Natural killer cell treated with Interleukin-12 subunit alpha and Interleukin-12 subunit beta and Interleukin-15 and Interleukin-18, amount 100 ng/mL, for 72 hours (primary cell): ENCODE measurements around the gene GZMM. TPM values are rescaled to one million over a fixed set of nuclear protein-coding genes. Genes with fewer than 3 reads are reported as not detected.
A peak's percentile ranks its signal among the peaks of the same experiment; 100 is the strongest.

ENCODE experiments used
- ATAC-seq, 2 donors: fragments of 150-1000 bp; cut with Tn5 transposase in 1 of 2; sonication (Bioruptor Pico), chemical (Tn5 transposase) in 1 of 2; 2 replicates each; pipeline ENCODE4 v1.10.0; 2021
- DNase-seq: peaks from one replicate; pipeline ENCODE4 v3.0.0; 2022; ENCODE audit warnings: low spot score
- H3K27ac Mint-ChIP-seq, 2 donors: 1 replicate in 1 of 2; 2 replicates in 1 of 2; pipeline ENCODE4 v1.8.0; 2022; ENCODE audit warnings: mixed read lengths in 2 of 2, mild to moderate bottlenecking in 1 of 2, moderate library complexity in 1 of 2
- H3K27me3 Mint-ChIP-seq, 2 donors: 1 replicate in 1 of 2; 2 replicates in 1 of 2; pipeline ENCODE4 v1.8.0; 2022; ENCODE audit warnings: mixed read lengths in 2 of 2
- H3K36me3 Mint-ChIP-seq: one replicate; pipeline ENCODE4 v1.8.0; 2022; ENCODE audit warnings: mixed read lengths
- H3K4me1 Mint-ChIP-seq, 2 donors: 1 replicate in 1 of 2; 2 replicates in 1 of 2; pipeline ENCODE4 v1.8.0; 2022; ENCODE audit warnings: low read depth in 2 of 2, mixed read lengths in 2 of 2, mild to moderate bottlenecking in 1 of 2
- H3K4me3 Mint-ChIP-seq: one replicate; pipeline ENCODE4 v1.8.0; 2022; ENCODE audit warnings: mixed read lengths
- H3K9me3 Mint-ChIP-seq: 2 replicates; pipeline ENCODE4 v1.8.0; 2022; ENCODE audit warnings: mixed read lengths
- total RNA-seq, 2 donors: library from RNA; stranded (reverse); gene quantifications; one replicate each; pipeline ENCODE4 v1.2.3, GENCODE V29; 2022

Gene GZMM
- total RNA-seq, 2 donors from 2014 or later: 34.5 to 49.7 TPM

GRCh38 chr19:506404-507285, 37.2 kb upstream of the GZMM start:
- Mint-ChIP-seq H3K27ac (peak overlapping the region; percentile 98 to 99), H3K36me3 (no peaks in the 10 kb centered on the region), H3K4me1 (peaks cover 31 to 39% of the 10 kb centered on the region in 2 donors), H3K27me3 (no peaks in the 10 kb centered on the region), H3K9me3 (no peaks in the 10 kb centered on the region), H3K4me3 (peak overlapping the region; percentile 93)
- DNase-seq: peak; percentile 96
- peak; percentile 85 to 89 for ATAC-seq

DNA sequence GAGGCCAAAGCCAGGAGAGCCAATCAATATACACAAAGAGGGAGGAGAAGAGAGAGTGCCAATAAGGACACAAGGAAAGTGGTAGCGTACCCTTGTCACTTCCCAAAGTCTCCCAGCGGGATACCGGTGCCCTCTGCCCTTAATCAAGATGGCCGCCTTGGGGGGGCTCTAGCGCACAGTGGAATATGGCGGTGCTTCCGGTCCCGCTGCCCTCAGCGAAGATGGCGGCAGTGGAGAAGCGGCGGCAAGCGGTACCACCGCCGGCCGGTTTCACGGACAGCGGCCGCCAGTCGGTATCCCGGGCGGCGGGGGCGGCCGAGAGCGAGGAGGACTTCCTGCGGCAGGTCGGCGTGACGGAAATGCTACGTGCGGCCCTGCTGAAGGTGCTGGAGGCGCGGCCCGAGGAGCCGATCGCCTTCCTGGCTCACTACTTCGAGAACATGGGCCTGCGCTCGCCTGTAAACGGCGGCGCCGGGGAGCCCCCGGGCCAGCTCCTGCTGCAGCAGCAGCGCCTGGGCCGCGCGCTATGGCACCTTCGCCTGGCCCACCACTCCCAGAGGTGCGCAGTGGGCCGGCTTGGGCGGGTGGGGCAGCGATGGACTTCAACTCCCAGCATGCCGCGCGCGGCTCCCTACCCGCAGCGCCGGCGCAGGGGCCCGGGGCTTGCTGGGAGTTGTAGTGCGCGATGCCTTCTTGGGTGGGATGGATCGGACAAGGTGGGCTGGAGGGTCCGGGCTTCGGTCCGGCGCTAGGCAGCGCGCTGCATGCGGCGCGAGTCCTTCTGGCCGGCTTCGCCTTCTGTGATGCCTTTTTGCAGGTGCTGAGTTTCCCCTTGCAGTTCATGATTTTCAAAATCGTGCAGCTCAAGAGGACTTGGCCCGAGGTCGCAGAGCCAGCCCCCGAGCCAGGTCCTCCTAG, 36.3 kb upstream of the GZMM start, which contains the start of gene TPGS1:
TPGS1 (plus strand) TSS at position 212 of the 918 bp plus-strand sequence; CDS start at position 222, 10 bp downstream.
- Mint-ChIP-seq H3K36me3 (no peaks in the 10 kb centered on the region), H3K27me3 (no peaks in the 10 kb centered on the region), H3K27ac (peak within 1 kb of the TSS; percentile 98 to 99), H3K4me1 (peaks cover 32 to 39% of the 10 kb centered on the region in 2 donors), H3K9me3 (no peaks in the 10 kb centered on the region), H3K4me3 (peak within 1 kb of the TSS; percentile 93)
- DNase-seq: peak; percentile 88
- ATAC-seq: peak; percentile 75 to 84

DNA sequence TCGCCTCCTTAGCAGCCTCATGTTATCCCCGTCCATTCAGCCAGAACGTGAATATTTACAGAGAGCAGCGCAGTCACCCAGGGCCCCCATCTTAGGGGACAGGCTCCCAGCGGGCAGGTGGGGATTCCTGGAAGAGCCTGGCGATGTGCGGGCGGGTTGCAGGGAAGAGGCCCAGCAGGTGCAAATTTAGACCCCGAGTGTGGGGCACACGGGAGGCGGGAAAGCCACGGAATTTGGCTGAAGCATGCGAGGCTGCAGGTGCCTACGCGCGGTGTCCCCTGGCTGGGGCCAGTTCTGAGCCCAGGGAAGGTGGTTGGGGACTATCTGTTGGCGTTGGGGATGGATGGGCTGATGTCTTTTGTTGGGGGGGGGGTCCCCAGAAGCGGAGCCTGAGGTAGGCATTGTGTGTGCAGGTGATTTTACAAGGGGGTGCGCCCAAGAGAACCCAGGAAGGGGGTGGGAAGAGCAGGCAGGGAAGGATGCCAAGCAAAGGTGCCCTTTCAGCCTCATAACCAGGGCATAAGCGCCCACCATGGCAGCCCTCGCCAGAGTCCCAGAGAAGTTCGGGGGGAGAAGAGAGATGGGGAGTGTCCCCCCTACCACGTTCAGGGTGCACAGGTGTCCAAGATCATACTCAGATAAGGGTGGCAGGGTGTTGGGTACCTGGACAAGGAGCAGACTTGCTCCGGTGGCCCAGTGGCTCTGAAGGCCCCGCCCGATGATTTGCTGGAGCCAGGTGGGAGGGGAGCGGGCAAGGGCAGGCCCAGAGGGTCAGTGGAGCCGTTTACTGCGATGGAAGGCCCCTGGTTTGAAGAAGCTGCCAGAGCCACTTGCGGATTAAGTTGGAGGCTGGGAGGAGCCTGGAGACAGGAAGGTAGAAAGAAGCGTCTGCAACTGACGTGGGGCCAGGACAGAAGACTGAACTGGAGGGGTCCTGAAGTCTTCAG, 35.4 kb upstream of the GZMM start:
- peaks cover 32 to 37% of the 10 kb centered on the region in 2 donors for H3K4me1 Mint-ChIP-seq
- H3K27ac Mint-ChIP-seq: peak overlapping the region; percentile 98 to 99
- DNase-seq (no peak), ATAC-seq (no peak)
- no peaks in the 10 kb centered on the region for H3K27me3 Mint-ChIP-seq
- peak overlapping the region; percentile 93 for H3K4me3 Mint-ChIP-seq
- H3K9me3 Mint-ChIP-seq: no peaks in the 10 kb centered on the region
- no peaks in the 10 kb centered on the region for H3K36me3 Mint-ChIP-seq

GRCh38 chr19:510606-511100, 33.2 kb upstream of the GZMM start:
- peaks cover 27 to 36% of the 10 kb centered on the region in 2 donors for H3K4me1 Mint-ChIP-seq
- DNase-seq: peak; percentile 93
- H3K27me3 Mint-ChIP-seq: no peaks in the 10 kb centered on the region
- no peaks in the 10 kb centered on the region for H3K9me3 Mint-ChIP-seq
- ATAC-seq: peak; percentile 66 to 69
- H3K4me3 Mint-ChIP-seq: peak overlapping the region; percentile 86
- H3K27ac Mint-ChIP-seq: peak overlapping the region; percentile 92 to 94
- no peaks in the 10 kb centered on the region for H3K36me3 Mint-ChIP-seq

GRCh38 chr19:511101-511851, 32.6 kb upstream of the GZMM start:
- DNase-seq (peak; percentile 81), ATAC-seq (peak; percentile 38 to 47)
- no peaks in the 10 kb centered on the region for H3K27me3 Mint-ChIP-seq
- H3K9me3 Mint-ChIP-seq: no peaks in the 10 kb centered on the region
- peaks cover 26 to 38% of the 10 kb centered on the region in 2 donors for H3K4me1 Mint-ChIP-seq
- peak overlapping the region; percentile 86 for H3K4me3 Mint-ChIP-seq
- peak overlapping the region; percentile 92 to 94 for H3K27ac Mint-ChIP-seq
- H3K36me3 Mint-ChIP-seq: no peaks in the 10 kb centered on the region

DNA sequence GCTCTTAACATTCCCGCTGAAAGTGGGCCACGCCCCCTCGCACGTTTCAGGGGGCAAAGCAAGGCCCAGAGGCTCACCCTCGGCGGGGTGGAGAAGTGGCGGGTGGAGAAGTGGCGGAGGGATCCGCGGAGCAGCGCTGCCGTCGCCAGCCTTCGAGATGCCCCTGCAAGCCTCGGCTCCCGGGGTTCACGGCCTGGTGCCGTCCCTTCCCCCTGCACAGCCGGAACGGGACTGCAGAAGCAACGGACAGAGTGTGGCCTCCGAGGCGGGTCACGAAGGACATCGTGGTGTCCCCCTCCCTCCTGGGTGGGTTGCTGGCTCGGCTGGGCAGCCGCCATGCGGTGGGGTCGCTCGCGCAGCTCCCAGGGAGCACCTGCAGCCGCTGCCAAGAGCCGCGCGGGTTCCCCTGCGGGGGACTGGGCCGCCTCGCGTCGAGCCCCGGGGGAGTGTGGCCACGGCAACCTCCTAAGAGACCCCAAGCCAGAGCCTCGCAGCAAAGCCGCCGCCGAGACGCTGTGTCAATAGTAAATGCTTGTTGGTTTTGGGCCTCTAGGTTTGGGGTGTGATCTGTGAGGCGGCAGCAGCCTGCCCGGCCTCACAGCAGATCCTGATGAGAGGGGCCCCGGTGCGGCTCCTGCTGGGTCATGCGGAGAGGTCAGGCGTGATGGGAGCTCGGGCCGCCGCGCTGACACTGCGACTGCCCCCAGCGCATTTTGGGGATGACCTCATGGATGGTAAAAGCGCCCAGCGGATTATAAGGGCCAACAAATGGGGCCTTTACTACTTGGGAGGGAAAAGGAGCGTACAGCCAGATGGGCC, 31.1 kb upstream of the GZMM start:
- Mint-ChIP-seq H3K4me1 (peaks cover 31 to 39% of the 10 kb centered on the region in 2 donors), H3K9me3 (no peaks in the 10 kb centered on the region), H3K27ac (no peak overlapping the region), H3K27me3 (no peaks in the 10 kb centered on the region), H3K36me3 (no peaks in the 10 kb centered on the region), H3K4me3 (no peak overlapping the region)
- DNase-seq (no peak), ATAC-seq (no peak)

GRCh38 chr19:513368-514165, 30.3 kb upstream of the GZMM start:
- no peaks in the 10 kb centered on the region for H3K27me3 Mint-ChIP-seq
- no peak for DNase-seq
- H3K27ac Mint-ChIP-seq: peak overlapping the region in 1 of 2 donors; percentile 46
- peaks cover 22 to 32% of the 10 kb centered on the region in 2 donors for H3K4me1 Mint-ChIP-seq
- no peaks in the 10 kb centered on the region for H3K9me3 Mint-ChIP-seq
- no peaks in the 10 kb centered on the region for H3K36me3 Mint-ChIP-seq
- no peak for ATAC-seq
- H3K4me3 Mint-ChIP-seq: no peak overlapping the region

- Mint-ChIP-seq H3K4me1 (peaks cover 18 to 27% of the 10 kb centered on the region in 2 donors), H3K27me3 (no peaks in the 10 kb centered on the region), H3K36me3 (no peaks in the 10 kb centered on the region), H3K4me3 (no peak overlapping the region), H3K27ac (peak overlapping the region in 1 of 2 donors; percentile 46), H3K9me3 (no peaks in the 10 kb centered on the region)
- ATAC-seq (no peak), DNase-seq (no peak)
Measured at GRCh38 chr19:514166-514663, 29.6 kb upstream of the GZMM start.

GRCh38 chr19:517721-518597, 25.9 kb upstream of the GZMM start:
- H3K36me3 Mint-ChIP-seq: no peaks in the 10 kb centered on the region
- no peak overlapping the region for H3K4me3 Mint-ChIP-seq
- H3K4me1 Mint-ChIP-seq: peaks cover 4 to 13% of the 10 kb centered on the region in 2 donors
- H3K27me3 Mint-ChIP-seq: no peaks in the 10 kb centered on the region
- no peak overlapping the region for H3K27ac Mint-ChIP-seq
- DNase-seq (no peak), ATAC-seq (peak in 1 of 2 donors; percentile 19)
- no peaks in the 10 kb centered on the region for H3K9me3 Mint-ChIP-seq

DNA sequence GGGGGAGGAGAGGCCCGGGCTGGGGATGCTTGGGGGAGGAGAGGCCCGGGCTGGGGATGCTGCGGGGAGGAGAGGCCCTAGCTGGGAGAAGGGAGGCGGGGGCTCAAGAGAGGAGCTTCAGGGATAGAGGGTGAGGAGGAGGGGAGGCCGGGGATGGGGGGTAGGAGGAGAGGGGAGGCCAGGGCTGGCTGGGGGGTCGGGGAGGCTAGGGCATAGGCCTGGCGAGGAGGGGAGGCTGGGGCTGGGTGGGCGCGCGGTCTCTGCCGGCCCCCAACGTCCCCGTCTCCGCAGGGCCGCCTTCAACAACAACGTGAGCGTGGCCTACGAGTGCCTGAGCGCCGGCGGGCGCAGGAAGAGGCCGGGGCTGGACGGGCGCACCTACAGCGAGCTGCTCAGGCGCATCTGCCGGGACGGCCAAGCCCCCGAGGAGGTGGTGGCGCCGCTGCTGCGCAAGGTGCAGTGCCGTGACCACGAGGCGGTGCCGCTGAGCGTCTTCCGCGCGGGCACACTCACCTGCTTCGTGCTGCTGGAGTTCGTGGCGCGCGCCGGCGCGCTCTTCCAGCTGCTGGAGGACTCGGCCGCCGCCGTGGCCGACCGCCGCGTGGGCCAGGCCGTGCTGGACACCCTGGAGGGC, 25.1 kb upstream of the GZMM start:
- peak; percentile 62 for DNase-seq
- H3K27me3 Mint-ChIP-seq: no peaks in the 10 kb centered on the region
- peak in 1 of 2 donors; percentile 64 for ATAC-seq
- no peaks in the 10 kb centered on the region for H3K36me3 Mint-ChIP-seq
- H3K4me3 Mint-ChIP-seq: no peak overlapping the region
- peaks cover 4 to 13% of the 10 kb centered on the region in 2 donors for H3K4me1 Mint-ChIP-seq
- H3K9me3 Mint-ChIP-seq: no peaks in the 10 kb centered on the region
- H3K27ac Mint-ChIP-seq: no peak overlapping the region
